Fibroblast of lung (primary cell): ENCODE results near the gene NF1.

ENCODE experiments used
- EZH2 ChIP-seq: IDR thresholded peaks from 2 replicates; pipeline ENCODE4 v1.5.1; 2012; ENCODE audit warnings: low read length, control low read depth, mild to moderate bottlenecking; ENCODE audit errors: missing control alignments
- TF ChIP-seq, protein P1 (sequence below), 2 donors: IDR thresholded peaks in 1 of 2; conservative IDR thresholded peaks in 1 of 2; 1 replicate in 1 of 2; 2 replicates in 1 of 2; pipeline ENCODE4 v1.5.1; 2011 to 2012; ENCODE audit warnings: low read length in 2 of 2, control low read depth in 1 of 2, inconsistent platforms in 1 of 2, low read depth in 1 of 2, mild to moderate bottlenecking in 1 of 2

- TF ChIP-seq, protein P1, sequence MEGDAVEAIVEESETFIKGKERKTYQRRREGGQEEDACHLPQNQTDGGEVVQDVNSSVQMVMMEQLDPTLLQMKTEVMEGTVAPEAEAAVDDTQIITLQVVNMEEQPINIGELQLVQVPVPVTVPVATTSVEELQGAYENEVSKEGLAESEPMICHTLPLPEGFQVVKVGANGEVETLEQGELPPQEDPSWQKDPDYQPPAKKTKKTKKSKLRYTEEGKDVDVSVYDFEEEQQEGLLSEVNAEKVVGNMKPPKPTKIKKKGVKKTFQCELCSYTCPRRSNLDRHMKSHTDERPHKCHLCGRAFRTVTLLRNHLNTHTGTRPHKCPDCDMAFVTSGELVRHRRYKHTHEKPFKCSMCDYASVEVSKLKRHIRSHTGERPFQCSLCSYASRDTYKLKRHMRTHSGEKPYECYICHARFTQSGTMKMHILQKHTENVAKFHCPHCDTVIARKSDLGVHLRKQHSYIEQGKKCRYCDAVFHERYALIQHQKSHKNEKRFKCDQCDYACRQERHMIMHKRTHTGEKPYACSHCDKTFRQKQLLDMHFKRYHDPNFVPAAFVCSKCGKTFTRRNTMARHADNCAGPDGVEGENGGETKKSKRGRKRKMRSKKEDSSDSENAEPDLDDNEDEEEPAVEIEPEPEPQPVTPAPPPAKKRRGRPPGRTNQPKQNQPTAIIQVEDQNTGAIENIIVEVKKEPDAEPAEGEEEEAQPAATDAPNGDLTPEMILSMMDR (conservative IDR thresholded peaks at IDR 0.05 in 1 of 2, IDR thresholded peaks at IDR 0.05 in 1 of 2; ENCODE audit: low read depth in 1 of 2, low read length in 2 of 2), result no peak
- TF ChIP-seq EZH2, result no peak
These were observed 330.1 kb downstream of the NF1 start for GRCh38 chr17:31424944-31425281.
